ENCODE data around the gene EFNA3. TPM values are rescaled to one million over a fixed set of nuclear protein-coding genes. Genes with fewer than 3 reads are reported as not detected.

The EFNA3 gene
- polyA plus RNA-seq, 3 donors from 2014 or later = 0.70 to 2.3 (median 0.94) TPM

GRCh38 chr1:155135415-155136028 is 56.9 kb downstream of the EFNA3 start, which contains the start of gene SLC50A1:
Gene SLC50A1 (plus strand): TSS chr1:155135852. CDS start chr1:155135912, 60 bp downstream.
- peak; percentile 93 to 94 (median 94) for DNase-seq
- H3K9me3 Mint-ChIP-seq = no peaks in the 10 kb centered on the region
- peak within 1 kb of the TSS; percentile 95 to 99 (median 98) for H3K4me3 Mint-ChIP-seq
- H3K4me1 Mint-ChIP-seq = peaks cover 51 to 56% of the 10 kb centered on the region in 2 donors
- H3K36me3 Mint-ChIP-seq = peaks cover 0 to 3% (median 3%) of the 10 kb centered on the region in 3 donors
- H3K27ac Mint-ChIP-seq = peak within 1 kb of the TSS; percentile 96 to 99 (median 99)
- H3K27me3 Mint-ChIP-seq (ENCODE audit: low read depth in 3 of 3) = peaks cover 8 to 21% (median 10%) of the 10 kb centered on the region in 3 donors

- H3K27ac Mint-ChIP-seq = peak overlapping the region; percentile 96 to 99 (median 99)
- peaks cover 0 to 3% (median 0%) of the 10 kb centered on the region in 3 donors for H3K36me3 Mint-ChIP-seq
- H3K9me3 Mint-ChIP-seq = no peaks in the 10 kb centered on the region
- peaks cover 52 to 59% of the 10 kb centered on the region in 2 donors for H3K4me1 Mint-ChIP-seq
- no peak for DNase-seq
- H3K27me3 Mint-ChIP-seq (ENCODE audit: low read depth in 3 of 3) = peaks cover 8 to 23% (median 9%) of the 10 kb centered on the region in 3 donors
- H3K4me3 Mint-ChIP-seq = peak overlapping the region; percentile 95 to 99 (median 98)
Measured at GRCh38 chr1:155136748-155137147, 58.1 kb downstream of the EFNA3 start.

Other genes with a start within 250 kb of the EFNA3 start
- not detected for gene KCNN3, start 208.6 kb upstream of the EFNA3 start, polyA plus RNA-seq
- 10 to 100 TPM; 52.5 to 53.8 (median 53.6) TPM for gene PMVK, start 142.1 kb upstream of the EFNA3 start, polyA plus RNA-seq
- 100 to 1,000 TPM in 1 of 3 donors, 10 to 100 TPM in 2; 45.1 to 117 (median 94.6) TPM for gene PBXIP1, start 122.7 kb upstream of the EFNA3 start, polyA plus RNA-seq
- 10 to 100 TPM; 15.0 to 39.1 (median 15.4) TPM for gene PYGO2, start 117.1 kb upstream of the EFNA3 start, polyA plus RNA-seq
- 10 to 100 TPM; 32.3 to 49.4 (median 42.5) TPM for gene SHC1, start 108.1 kb upstream of the EFNA3 start, polyA plus RNA-seq
- gene CKS1B, start 104.2 kb upstream of the EFNA3 start, polyA plus RNA-seq = 10 to 100 TPM; 59.5 to 82.7 (median 67.5) TPM
- 10 to 100 TPM; 40.9 to 99.7 (median 41.7) TPM for gene FLAD1, start 95.5 kb upstream of the EFNA3 start, polyA plus RNA-seq
- gene LENEP, start 85.3 kb upstream of the EFNA3 start, polyA plus RNA-seq = not detected
- 1 to 10 TPM in 2 of 3 donors, under 1 TPM in 1; 0.96 to 3.3 (median 1.8) TPM for gene ZBTB7B, start 76.0 kb upstream of the EFNA3 start, polyA plus RNA-seq
- gene DCST2, start 45.1 kb upstream of the EFNA3 start, polyA plus RNA-seq = not detected
- not detected for gene DCST1, start 45.0 kb upstream of the EFNA3 start, polyA plus RNA-seq
- 10 to 100 TPM; 10.4 to 27.1 (median 24.3) TPM for gene ADAM15, start 27.5 kb upstream of the EFNA3 start, polyA plus RNA-seq
- gene EFNA4, start 15.1 kb upstream of the EFNA3 start, polyA plus RNA-seq = 1 to 10 TPM; 1.1 to 3.0 (median 2.6) TPM
- 1 to 10 TPM in 2 of 3 donors, under 1 TPM in 1; 0.64 to 4.0 (median 1.1) TPM for gene EFNA1, start 49.0 kb downstream of the EFNA3 start, polyA plus RNA-seq
- 100 to 1,000 TPM in 1 of 3 donors, 10 to 100 TPM in 2; 59.5 to 120 (median 93.0) TPM for gene SLC50A1, start 57.0 kb downstream of the EFNA3 start, polyA plus RNA-seq
- gene DPM3, start 61.7 kb downstream of the EFNA3 start, polyA plus RNA-seq = 100 to 1,000 TPM; 103 to 274 (median 126) TPM
- gene KRTCAP2, start 94.5 kb downstream of the EFNA3 start, polyA plus RNA-seq = 100 to 1,000 TPM; 396 to 465 (median 435) TPM
- under 1 TPM in 1 of 3 donors, not detected in 2; 0.43 TPM for gene TRIM46, start 95.0 kb downstream of the EFNA3 start, polyA plus RNA-seq
- 1 to 10 TPM in 2 of 3 donors, not detected in 1; 1.3 to 1.8 TPM for gene THBS3, start 129.1 kb downstream of the EFNA3 start, polyA plus RNA-seq
- gene MTX1, start 129.9 kb downstream of the EFNA3 start, polyA plus RNA-seq = 10 to 100 TPM; 51.1 to 62.6 (median 55.1) TPM
- gene ENTREP3, start 176.6 kb downstream of the EFNA3 start, polyA plus RNA-seq = 1 to 10 TPM in 1 of 3 donors, under 1 TPM in 2; 0.64 to 1.3 (median 0.79) TPM
- 100 to 1,000 TPM; 101 to 182 (median 140) TPM for gene SCAMP3, start 183.5 kb downstream of the EFNA3 start, polyA plus RNA-seq
- 10 to 100 TPM in 1 of 3 donors, 1 to 10 TPM in 2; 5.8 to 15.6 (median 6.2) TPM for gene CLK2, start 194.7 kb downstream of the EFNA3 start, polyA plus RNA-seq
- under 1 TPM in 1 of 3 donors, not detected in 2; 0.52 TPM for gene HCN3, start 198.6 kb downstream of the EFNA3 start, polyA plus RNA-seq
- not detected for gene PKLR, start 222.6 kb downstream of the EFNA3 start, polyA plus RNA-seq
- 100 to 1,000 TPM; 173 to 279 (median 206) TPM for gene FDPS, start 230.0 kb downstream of the EFNA3 start, polyA plus RNA-seq
- gene RUSC1, start 242.1 kb downstream of the EFNA3 start, polyA plus RNA-seq = 10 to 100 TPM in 2 of 3 donors, 1 to 10 TPM in 1; 9.2 to 21.3 (median 18.1) TPM